GM13976 (cell line): ENCODE results near the gene RBM17.

ENCODE experiments used
- DNase-seq: peaks from one replicate; pipeline ENCODE4 v3.0.0; 2012; ENCODE audit warnings: low spot score
- CTCF ChIP-seq: IDR thresholded peaks from 2 replicates; pipeline ENCODE4 v1.5.1; 2012; ENCODE audit warnings: borderline replicate concordance, mild to moderate bottlenecking; ENCODE audit not compliant: insufficient read depth; ENCODE audit errors: extremely low read depth, missing control alignments, control extremely low read depth
- in situ Hi-C: fragments of 300-500 bp; cut with MboI; formaldehyde crosslinking; loops from one replicate; pipeline ENCODE4 v1.12.0; 2022; ENCODE audit warnings: low sequenced_read_pairs, mixed read lengths, inconsistent platforms; ENCODE audit not compliant: unreplicated experiment

RBM17 gene

GRCh38 chr10:6071181-6072175 is 17.4 kb upstream of the RBM17 start:
- DNase-seq, result no peak
- no peak for TF ChIP-seq CTCF
- in situ Hi-C loops, result no loop called here

- TF ChIP-seq CTCF, result no peak
- in situ Hi-C loops, result no loop called here
- DNase-seq, result peak; percentile 62
Measured at GRCh38 chr10:6072215-6072934, 16.5 kb upstream of the RBM17 start.

GRCh38 chr10:6074489-6075301 is 14.1 kb upstream of the RBM17 start:
- no peak for DNase-seq
- in situ Hi-C loops, result no loop called here
- no peak for TF ChIP-seq CTCF

- TF ChIP-seq CTCF, result no peak
- no peak for DNase-seq
- in situ Hi-C loops, result no loop called here
Measured at GRCh38 chr10:6077071-6077675, 11.7 kb upstream of the RBM17 start.

- no peak for TF ChIP-seq CTCF
- no peak for DNase-seq
- in situ Hi-C loops, result no loop called here
Measured at GRCh38 chr10:6079044-6079443, 9.8 kb upstream of the RBM17 start.

- no peak for TF ChIP-seq CTCF
- DNase-seq, result no peak
- in situ Hi-C loops, result no loop called here
Measured at GRCh38 chr10:6080417-6080973, 8.3 kb upstream of the RBM17 start.
